Activated gamma-delta T cell treated with Interleukin-2 at 50 U/mL for 16 hours (primary cell): Measurements from ENCODE around the gene GALNT12.

Source experiments
- DNase-seq: peaks from one replicate; pipeline ENCODE4 v3.0.0-alpha.2; 2020

GALNT12 gene

GRCh38 chr9:98882569-98882923 is 75.1 kb downstream of the GALNT12 start:
- DNase-seq = no peak

GRCh38 chr9:98883276-98883675 is 75.8 kb downstream of the GALNT12 start:
- no peak for DNase-seq

- no peak for DNase-seq
Observed at GRCh38 chr9:98884849-98885248, 77.4 kb downstream of the GALNT12 start.

GRCh38 chr9:98885575-98886295 is 78.3 kb downstream of the GALNT12 start:
- no peak for DNase-seq

GRCh38 chr9:98886691-98887229 is 79.3 kb downstream of the GALNT12 start:
- no peak for DNase-seq

GRCh38 chr9:98887918-98888510 is 80.5 kb downstream of the GALNT12 start:
- DNase-seq = no peak

- no peak for DNase-seq
Observed at GRCh38 chr9:98888801-98889421, 81.4 kb downstream of the GALNT12 start.

GRCh38 chr9:98890256-98890655 is 82.8 kb downstream of the GALNT12 start:
- no peak for DNase-seq

GRCh38 chr9:98892288-98892687 is 84.8 kb downstream of the GALNT12 start:
- no peak for DNase-seq

GRCh38 chr9:98892690-98893089 is 85.2 kb downstream of the GALNT12 start:
- no peak for DNase-seq

GRCh38 chr9:98894171-98894570 is 86.7 kb downstream of the GALNT12 start:
- DNase-seq = no peak

- no peak for DNase-seq
Observed at GRCh38 chr9:98894761-98895160, 87.3 kb downstream of the GALNT12 start.

- DNase-seq = no peak
Observed at GRCh38 chr9:98896632-98897031, 89.2 kb downstream of the GALNT12 start.

GRCh38 chr9:98897745-98898144 is 90.3 kb downstream of the GALNT12 start:
- no peak for DNase-seq

GRCh38 chr9:98899408-98900056 is 92.1 kb downstream of the GALNT12 start:
- DNase-seq = no peak
